Esophagus muscularis mucosa (tissue), 4 donors: ENCODE data around the gene SRRM3. TPM values are rescaled to one million over a fixed set of nuclear protein-coding genes. Genes with fewer than 3 reads are reported as not detected.

Source experiments
- DNase-seq: peaks from one replicate; pipeline ENCODE4 v3.0.0-alpha.2; 2017; ENCODE audit errors: extremely low spot score
- H3K27ac ChIP-seq, 4 donors: fragments of 200-600 bp; sonication (generic); replicated peaks in 1 of 4; 1 replicate in 3 of 4; 2 replicates in 1 of 4; pipeline ENCODE4 v1.5.1; 2016 to 2019; ENCODE audit warnings: mild to moderate bottlenecking in 1 of 4
- H3K27me3 ChIP-seq, 4 donors: fragments of 200-600 bp; sonication (generic); one replicate each; pipeline versions ENCODE4 v1.5.1 to v1.6.0; 2016 to 2019
- H3K36me3 ChIP-seq, 4 donors: fragments of 200-600 bp; sonication (generic); one replicate each; pipeline ENCODE4 v1.5.1; 2016 to 2019
- H3K4me1 ChIP-seq, 4 donors: fragments of 200-600 bp; sonication (generic); one replicate each; pipeline ENCODE4 v1.5.1; 2016 to 2019
- H3K4me3 ChIP-seq, 4 donors: fragments of 200-600 bp; sonication (generic); 1 replicate in 2 of 4; 2 replicates in 2 of 4; pipeline ENCODE4 v1.5.1; 2016 to 2019; ENCODE audit warnings: mild to moderate bottlenecking in 4 of 4, moderate library complexity in 1 of 4
- H3K9me3 ChIP-seq, 4 donors: fragments of 200-600 bp; sonication (generic); 1 replicate in 3 of 4; 2 replicates in 1 of 4; pipeline ENCODE4 v1.5.1; 2016 to 2019
- EP300 ChIP-seq: sonication (generic); formaldehyde crosslinking; IDR thresholded peaks from one replicate; pipeline ENCODE4 v1.6.1; 2017; ENCODE audit warnings: antibody characterized with exemption
- POLR2A ChIP-seq: fragments of 450-650 bp; IDR thresholded peaks from one replicate; pipeline ENCODE4 v1.6.1; 2017; ENCODE audit warnings: antibody characterized with exemption, moderate library complexity, mild to moderate bottlenecking, low read depth
- POLR2AphosphoS5 ChIP-seq, 2 donors: sonication (generic); formaldehyde crosslinking; IDR thresholded peaks; one replicate each; pipeline ENCODE4 v1.6.1; 2017; ENCODE audit warnings: antibody characterized with exemption in 2 of 2
- WGBS: methylation state at CpG from one replicate; pipeline ENCODE4 v1.1.5; 2018; 5-methylcytosine and 5-hydroxymethylcytosine counted together
- intact Hi-C: fragments of 100-400 bp; cut with DNase I; formaldehyde crosslinking; loops from one replicate; pipeline ENCODE4 v1.15.1; 2023
- total RNA-seq, 4 donors: library from RNA; depleted of rRNA; stranded (reverse); fragments of >200 nt; gene quantifications; one replicate each; pipeline versions ENCODE4 v1.1.0 to v1.2.1, GENCODE V29; 2016
- TF ChIP-seq, protein P1 (sequence below), 3 experiments: fragments of 200-600 bp in 2 of 3; fragments of 450-650 bp in 1 of 3; sonication (generic) in 2 of 3; IDR thresholded peaks; one replicate each; pipeline ENCODE4 v1.5.1; 2017 to 2019; ENCODE audit warnings: antibody characterized with exemption in 3 of 3, mild to moderate bottlenecking in 2 of 3, moderate library complexity in 1 of 3

The SRRM3 gene
- total RNA-seq, 4 donors from 2014 or later, result 2.1 to 4.9 (median 2.7) TPM

DNA sequence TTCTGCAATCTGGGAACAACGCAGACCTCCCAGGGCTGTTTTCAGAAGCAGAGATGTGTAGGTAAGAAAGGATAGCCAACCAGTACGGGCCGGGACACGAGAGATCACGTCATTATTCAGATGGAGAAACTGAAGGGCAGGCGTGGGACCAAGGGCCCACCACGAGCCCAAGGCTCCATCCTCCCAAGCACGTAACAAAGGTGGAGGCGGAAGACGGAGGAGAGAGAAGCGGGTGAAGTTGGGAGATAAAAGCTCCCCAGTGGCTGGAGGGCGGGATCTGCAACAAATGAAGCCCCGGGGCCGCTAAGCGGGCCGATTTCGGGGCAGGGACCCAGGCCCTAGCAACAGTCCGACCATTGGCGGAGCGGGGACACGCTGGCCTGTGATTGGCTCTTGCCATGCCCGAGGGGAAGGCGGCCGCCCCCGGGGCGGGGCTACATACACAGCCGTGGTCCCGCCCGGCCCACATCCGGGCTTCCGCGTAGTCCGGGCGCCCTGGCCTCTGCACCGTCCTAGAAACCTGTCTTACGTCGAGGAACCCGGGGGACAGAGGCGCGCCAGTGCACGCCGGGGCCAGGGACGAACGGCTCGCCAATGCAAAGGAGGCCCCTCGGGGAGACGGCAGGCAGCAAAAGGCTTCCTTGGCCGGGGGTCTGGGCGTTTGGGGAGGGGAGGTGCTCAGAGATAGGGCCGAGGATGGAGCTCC, 116.2 kb downstream of the SRRM3 start:
- DNase-seq, result peak; percentile 99
- Histone ChIP-seq H3K4me3 (peak overlapping the region; percentile 71 to 84 (median 72)), H3K27me3 (no peaks in the 10 kb centered on the region), H3K9me3 (no peaks in the 10 kb centered on the region), H3K27ac (peak overlapping the region; percentile 91 to 94 (median 92)), H3K4me1 (peaks cover 27 to 46% (median 41%) of the 10 kb centered on the region in 4 donors), H3K36me3 (peaks cover 0 to 11% (median 3%) of the 10 kb centered on the region in 4 donors)
- TF ChIP-seq, protein P1, sequence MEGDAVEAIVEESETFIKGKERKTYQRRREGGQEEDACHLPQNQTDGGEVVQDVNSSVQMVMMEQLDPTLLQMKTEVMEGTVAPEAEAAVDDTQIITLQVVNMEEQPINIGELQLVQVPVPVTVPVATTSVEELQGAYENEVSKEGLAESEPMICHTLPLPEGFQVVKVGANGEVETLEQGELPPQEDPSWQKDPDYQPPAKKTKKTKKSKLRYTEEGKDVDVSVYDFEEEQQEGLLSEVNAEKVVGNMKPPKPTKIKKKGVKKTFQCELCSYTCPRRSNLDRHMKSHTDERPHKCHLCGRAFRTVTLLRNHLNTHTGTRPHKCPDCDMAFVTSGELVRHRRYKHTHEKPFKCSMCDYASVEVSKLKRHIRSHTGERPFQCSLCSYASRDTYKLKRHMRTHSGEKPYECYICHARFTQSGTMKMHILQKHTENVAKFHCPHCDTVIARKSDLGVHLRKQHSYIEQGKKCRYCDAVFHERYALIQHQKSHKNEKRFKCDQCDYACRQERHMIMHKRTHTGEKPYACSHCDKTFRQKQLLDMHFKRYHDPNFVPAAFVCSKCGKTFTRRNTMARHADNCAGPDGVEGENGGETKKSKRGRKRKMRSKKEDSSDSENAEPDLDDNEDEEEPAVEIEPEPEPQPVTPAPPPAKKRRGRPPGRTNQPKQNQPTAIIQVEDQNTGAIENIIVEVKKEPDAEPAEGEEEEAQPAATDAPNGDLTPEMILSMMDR (IDR thresholded peaks at IDR 0.05), result no peak
- no peak for TF ChIP-seq EP300
- TF ChIP-seq POLR2AphosphoS5 (IDR thresholded peaks at IDR 0.05), result peak; percentile 89 to 95
- peak; percentile 62 for TF ChIP-seq POLR2A
- WGBS, result under 1% methylated on average over 25 of the region's 50 CpGs
- intact Hi-C loops, result loop anchor here (2.0 to 5.0 kb wide), 3 partner anchors 36 to 139 kb away; partner anchors contain the start of gene YWHAG

DNA sequence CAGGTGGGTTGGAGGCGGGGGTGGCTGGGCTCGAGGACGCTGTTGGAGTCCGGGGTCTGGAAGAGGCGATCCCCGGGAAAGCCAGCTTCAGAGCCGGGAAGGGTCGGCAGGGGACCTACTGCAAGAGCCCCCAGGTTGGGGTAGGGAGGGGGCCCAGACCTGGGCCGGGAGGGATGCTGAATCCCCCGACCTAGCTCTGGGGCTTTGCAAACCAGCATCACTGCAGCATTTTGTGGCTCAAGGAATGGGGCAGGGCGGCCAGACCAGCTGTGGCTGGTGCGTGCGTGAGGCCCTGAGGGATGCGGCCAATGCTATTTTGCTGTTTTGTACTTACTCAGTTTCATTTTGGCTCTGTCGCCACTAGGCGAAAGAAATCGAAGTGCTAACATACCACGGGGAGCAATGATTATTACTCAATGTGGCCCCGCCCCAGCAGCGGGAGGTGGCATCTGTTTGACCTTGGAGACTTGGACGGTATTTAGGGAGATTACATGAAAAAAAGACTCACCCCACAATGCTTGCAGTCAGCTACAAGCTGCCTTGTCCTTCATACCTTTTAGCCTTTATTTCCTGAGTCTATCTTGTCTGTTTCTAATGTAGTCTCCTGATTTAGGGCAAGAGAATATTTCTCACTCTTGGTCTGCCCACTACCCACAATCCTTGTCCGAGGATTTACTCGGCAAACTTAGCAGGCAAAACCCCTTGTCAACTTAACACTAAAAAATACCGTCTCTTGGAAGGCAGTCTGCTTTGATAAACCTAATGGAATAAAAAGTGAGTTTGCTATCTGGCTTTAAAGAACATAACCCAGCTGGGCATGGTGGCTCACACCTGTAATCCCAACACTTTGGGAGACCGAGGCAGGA, 117.0 kb downstream of the SRRM3 start:
- TF ChIP-seq EP300, result no peak
- peak in 1 of 2 donors; percentile 63 for TF ChIP-seq POLR2AphosphoS5 (IDR thresholded peaks at IDR 0.05)
- no peak for TF ChIP-seq POLR2A
- TF ChIP-seq, protein P1 (IDR thresholded peaks at IDR 0.05), result peak in 2 of 3 experiments; percentile 20 to 38
- Histone ChIP-seq H3K27me3 (no peaks in the 10 kb centered on the region), H3K36me3 (peaks cover 0 to 11% (median 3%) of the 10 kb centered on the region in 4 donors), H3K4me3 (peak overlapping the region; percentile 71 to 84 (median 72)), H3K9me3 (no peaks in the 10 kb centered on the region), H3K4me1 (peaks cover 31 to 46% (median 45%) of the 10 kb centered on the region in 4 donors), H3K27ac (peak overlapping the region; percentile 91 to 94 (median 92))
- intact Hi-C loops, result loop anchor here (2.0 to 5.0 kb wide), 2 partner anchors 36 to 40 kb away; partner anchors contain the start of gene YWHAG
- DNase-seq, result peak; percentile 95
- WGBS, result 7% methylated on average over 23 of the region's 25 CpGs

DNA sequence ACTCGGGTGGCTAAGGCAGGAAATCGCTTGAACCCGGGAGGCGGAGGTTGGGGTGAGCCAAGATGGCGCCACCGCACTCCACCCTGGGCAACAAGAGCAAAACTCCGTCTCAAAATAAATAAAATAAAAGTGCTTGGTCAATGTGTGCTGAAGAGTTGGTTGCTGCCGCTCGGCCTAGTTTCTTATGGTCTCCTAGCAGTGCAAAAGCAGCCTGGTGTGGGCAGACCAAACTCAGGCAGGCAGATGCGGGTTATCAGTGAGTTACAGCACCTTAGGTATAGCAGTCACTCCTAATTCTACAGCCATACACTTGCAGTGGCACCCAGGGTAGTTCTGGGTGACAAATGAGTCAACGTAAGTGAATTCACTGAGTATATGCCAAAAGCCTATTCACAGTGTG, 123.4 kb downstream of the SRRM3 start:
- H3K27ac ChIP-seq, result peak overlapping the region in 1 of 4 donors; percentile 23
- peaks cover 17 to 67% (median 43%) of the 10 kb centered on the region in 4 donors for H3K36me3 ChIP-seq
- 93% methylated on average over 11 of the region's 11 CpGs for WGBS
- H3K9me3 ChIP-seq, result no peaks in the 10 kb centered on the region
- no peak overlapping the region for H3K4me3 ChIP-seq
- peaks cover 28 to 66% (median 41%) of the 10 kb centered on the region in 4 donors for H3K4me1 ChIP-seq
- TF ChIP-seq EP300 (no peak), POLR2AphosphoS5 (IDR thresholded peaks at IDR 0.05) (no peak), POLR2A (no peak)
- TF ChIP-seq, protein P1 (IDR thresholded peaks at IDR 0.05), result no peak
- no peak for DNase-seq
- no peaks in the 10 kb centered on the region for H3K27me3 ChIP-seq
- intact Hi-C loops, result no loop called here

DNA sequence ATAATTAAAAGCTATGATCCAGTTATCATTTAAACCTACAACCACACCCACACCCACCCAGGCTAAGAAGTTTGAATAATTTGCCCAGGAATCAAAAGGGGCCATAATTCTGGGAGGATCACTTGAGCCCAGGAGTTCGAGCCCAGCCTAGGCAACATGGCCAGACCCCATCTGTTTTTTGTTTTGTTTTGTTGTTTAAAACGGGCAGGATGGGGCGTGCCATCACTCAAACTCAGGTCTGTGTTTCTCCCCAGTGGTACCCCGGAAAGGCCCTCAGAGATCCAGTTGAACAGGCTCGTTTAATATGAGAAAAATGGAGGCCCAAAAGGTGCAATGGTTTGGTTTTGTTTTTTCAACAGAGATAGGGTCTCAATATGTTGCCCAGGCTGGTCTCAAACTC, 124.1 kb downstream of the SRRM3 start:
- Histone ChIP-seq H3K27me3 (no peaks in the 10 kb centered on the region), H3K27ac (peak overlapping the region in 1 of 4 donors; percentile 35), H3K36me3 (peaks cover 17 to 69% (median 43%) of the 10 kb centered on the region in 4 donors), H3K4me1 (peaks cover 35 to 73% (median 48%) of the 10 kb centered on the region in 4 donors), H3K9me3 (no peaks in the 10 kb centered on the region), H3K4me3 (no peak overlapping the region)
- intact Hi-C loops, result no loop called here
- DNase-seq, result no peak
- 86% methylated on average over 5 of the region's 5 CpGs for WGBS
- TF ChIP-seq, protein P1 (IDR thresholded peaks at IDR 0.05), result no peak
- no peak for TF ChIP-seq POLR2A
- no peak for TF ChIP-seq EP300
- no peak for TF ChIP-seq POLR2AphosphoS5 (IDR thresholded peaks at IDR 0.05)
